Neural cell (in vitro differentiated cells): ENCODE measurements around the gene ANGPT4.

Source experiments
- CTCF ChIP-seq: fragments of 450-650 bp; IDR thresholded peaks from 2 replicates; pipeline ENCODE4 v1.5.1; 2014; ENCODE audit warnings: antibody characterized with exemption, mild to moderate bottlenecking, moderate library complexity; ENCODE audit not compliant: poor library complexity, severe bottlenecking
- EP300 ChIP-seq: fragments of 450-650 bp; conservative IDR thresholded peaks from 2 replicates; pipeline ENCODE4 v1.6.1; 2014; ENCODE audit warnings: antibody characterized with exemption, mild to moderate bottlenecking, moderate library complexity; ENCODE audit not compliant: poor library complexity, severe bottlenecking
- EZH2 ChIP-seq: fragments of 200-600, 300-800 bp; shearing (Covaris generic), sonication (generic); IDR thresholded peaks from 2 replicates; pipeline ENCODE4 v1.6.1; 2014; ENCODE audit warnings: antibody characterized with exemption, low read length, borderline replicate concordance, mild to moderate bottlenecking; ENCODE audit not compliant: insufficient read depth, poor library complexity, severe bottlenecking
- POLR2AphosphoS5 ChIP-seq: IDR thresholded peaks from 2 replicates; pipeline ENCODE4 v1.6.1; 2012
- RAD21 ChIP-seq: fragments of 450-650 bp; conservative IDR thresholded peaks from 2 replicates; pipeline ENCODE4 v1.6.1; 2014; ENCODE audit warnings: antibody characterized with exemption, mild to moderate bottlenecking, moderate library complexity
- TAF1 ChIP-seq: IDR thresholded peaks from 2 replicates; pipeline ENCODE4 v1.6.1; 2012; ENCODE audit warnings: low read depth
- TF ChIP-seq, protein P1 (sequence below): IDR thresholded peaks from 2 replicates; pipeline ENCODE4 v1.6.1; 2012; ENCODE audit warnings: borderline replicate concordance

DNA sequence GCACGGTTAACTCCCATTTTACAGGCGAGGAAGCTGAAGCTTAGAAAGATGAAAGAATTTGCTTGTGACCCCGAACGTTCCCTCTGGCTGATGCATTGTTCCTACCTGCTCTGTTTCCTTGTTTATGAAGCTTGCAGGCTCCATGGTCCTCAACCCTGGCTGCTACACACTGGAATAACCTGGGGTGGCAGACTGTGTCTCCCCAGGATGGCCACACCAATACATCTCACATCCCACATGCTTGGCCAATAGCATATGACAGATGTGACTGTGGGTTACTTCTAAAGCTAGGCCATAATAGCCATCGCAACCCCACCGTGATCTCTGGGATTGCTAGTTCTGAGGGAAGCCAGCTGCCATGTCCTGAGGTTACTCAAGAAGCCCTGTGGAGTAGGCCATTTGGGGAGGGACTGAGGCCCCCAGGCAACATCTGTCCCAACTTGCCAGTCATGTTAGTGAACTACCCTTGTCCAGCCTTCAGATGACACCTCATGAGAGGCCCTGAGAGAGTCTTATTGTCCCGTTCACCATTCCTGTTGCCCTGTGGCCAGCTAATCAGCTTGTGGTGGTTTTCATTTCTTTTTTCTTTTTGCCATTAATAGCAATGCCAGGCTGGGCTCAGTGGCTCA is 89.3 kb downstream of the ANGPT4 start:
- TF ChIP-seq POLR2AphosphoS5 (no peak), CTCF (no peak), EP300 (no peak), EZH2 (no peak), TAF1 (no peak), RAD21 (no peak)
- TF ChIP-seq, protein P1, sequence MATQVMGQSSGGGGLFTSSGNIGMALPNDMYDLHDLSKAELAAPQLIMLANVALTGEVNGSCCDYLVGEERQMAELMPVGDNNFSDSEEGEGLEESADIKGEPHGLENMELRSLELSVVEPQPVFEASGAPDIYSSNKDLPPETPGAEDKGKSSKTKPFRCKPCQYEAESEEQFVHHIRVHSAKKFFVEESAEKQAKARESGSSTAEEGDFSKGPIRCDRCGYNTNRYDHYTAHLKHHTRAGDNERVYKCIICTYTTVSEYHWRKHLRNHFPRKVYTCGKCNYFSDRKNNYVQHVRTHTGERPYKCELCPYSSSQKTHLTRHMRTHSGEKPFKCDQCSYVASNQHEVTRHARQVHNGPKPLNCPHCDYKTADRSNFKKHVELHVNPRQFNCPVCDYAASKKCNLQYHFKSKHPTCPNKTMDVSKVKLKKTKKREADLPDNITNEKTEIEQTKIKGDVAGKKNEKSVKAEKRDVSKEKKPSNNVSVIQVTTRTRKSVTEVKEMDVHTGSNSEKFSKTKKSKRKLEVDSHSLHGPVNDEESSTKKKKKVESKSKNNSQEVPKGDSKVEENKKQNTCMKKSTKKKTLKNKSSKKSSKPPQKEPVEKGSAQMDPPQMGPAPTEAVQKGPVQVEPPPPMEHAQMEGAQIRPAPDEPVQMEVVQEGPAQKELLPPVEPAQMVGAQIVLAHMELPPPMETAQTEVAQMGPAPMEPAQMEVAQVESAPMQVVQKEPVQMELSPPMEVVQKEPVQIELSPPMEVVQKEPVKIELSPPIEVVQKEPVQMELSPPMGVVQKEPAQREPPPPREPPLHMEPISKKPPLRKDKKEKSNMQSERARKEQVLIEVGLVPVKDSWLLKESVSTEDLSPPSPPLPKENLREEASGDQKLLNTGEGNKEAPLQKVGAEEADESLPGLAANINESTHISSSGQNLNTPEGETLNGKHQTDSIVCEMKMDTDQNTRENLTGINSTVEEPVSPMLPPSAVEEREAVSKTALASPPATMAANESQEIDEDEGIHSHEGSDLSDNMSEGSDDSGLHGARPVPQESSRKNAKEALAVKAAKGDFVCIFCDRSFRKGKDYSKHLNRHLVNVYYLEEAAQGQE = no peak
